ENCODE data around the gene STIMATE. TPM values are rescaled to one million over a fixed set of nuclear protein-coding genes. Genes with fewer than 3 reads are reported as not detected.

Gene STIMATE
- total and polyA plus RNA-seq, 2 donors from 2014 or later: 21.4 to 23.3 TPM

- no peaks in the 10 kb centered on the region for H3K27me3 ChIP-seq (ENCODE audit: control insufficient read depth, insufficient read depth, low read length)
- TF ChIP-seq CTCF (IDR thresholded peaks at IDR 0.05; ENCODE audit: borderline replicate concordance, extremely low read depth, insufficient read depth): no peak
- peaks cover 0 to 23% (median 19%) of the 10 kb centered on the region in 3 donors for H3K36me3 ChIP-seq (ENCODE audit: control insufficient read depth in 2 of 3, insufficient read depth in 3 of 3, low read length in 3 of 3)
- DNase-seq: peak in 1 of 5 donors; percentile 20
- H3K9me3 ChIP-seq (ENCODE audit: control insufficient read depth in 2 of 3, insufficient read depth in 1 of 3, low read length in 3 of 3): no peaks in the 10 kb centered on the region
- H3K4me1 ChIP-seq (ENCODE audit: control insufficient read depth in 2 of 3, insufficient read depth in 2 of 3, low read depth in 1 of 3, low read length in 3 of 3): no peaks in the 10 kb centered on the region
- FAIRE-seq: no peak
- no peak overlapping the region for H3K9ac ChIP-seq (ENCODE audit: low read length in 3 of 3)
- no peak overlapping the region for H3K4me3 ChIP-seq (ENCODE audit: low read length in 3 of 3)
- H3K27ac ChIP-seq (ENCODE audit: low read depth in 2 of 2, low read length in 2 of 2): no peak overlapping the region
- intact Hi-C loops (cut with DNase I): no loop called here
Observed at GRCh38 chr3:52838561-52839267, 58.6 kb downstream of the STIMATE start.

- Histone ChIP-seq H3K9me3 (ENCODE audit: control insufficient read depth in 2 of 3, insufficient read depth in 1 of 3, low read length in 3 of 3) (no peaks in the 10 kb centered on the region), H3K27me3 (ENCODE audit: control insufficient read depth, insufficient read depth, low read length) (no peaks in the 10 kb centered on the region), H3K4me3 (ENCODE audit: low read length in 3 of 3) (no peak overlapping the region), H3K36me3 (ENCODE audit: control insufficient read depth in 2 of 3, insufficient read depth in 3 of 3, low read length in 3 of 3) (peaks cover 0 to 15% (median 12%) of the 10 kb centered on the region in 3 donors), H3K9ac (ENCODE audit: low read length in 3 of 3) (no peak overlapping the region), H3K4me1 (ENCODE audit: control insufficient read depth in 2 of 3, insufficient read depth in 2 of 3, low read depth in 1 of 3, low read length in 3 of 3) (no peaks in the 10 kb centered on the region), H3K27ac (ENCODE audit: low read depth in 2 of 2, low read length in 2 of 2) (no peak overlapping the region)
- FAIRE-seq: no peak
- DNase-seq: peak in 1 of 5 donors; percentile 32
- no peak for TF ChIP-seq CTCF (IDR thresholded peaks at IDR 0.05; ENCODE audit: borderline replicate concordance, extremely low read depth, insufficient read depth)
- intact Hi-C loops (cut with DNase I): no loop called here
Observed at GRCh38 chr3:52836986-52837385, 60.4 kb downstream of the STIMATE start.

- H3K27me3 ChIP-seq (ENCODE audit: control insufficient read depth, insufficient read depth, low read length): no peaks in the 10 kb centered on the region
- no peak for TF ChIP-seq CTCF (IDR thresholded peaks at IDR 0.05; ENCODE audit: borderline replicate concordance, extremely low read depth, insufficient read depth)
- intact Hi-C loops (cut with DNase I): no loop called here
- no peak overlapping the region for H3K4me3 ChIP-seq (ENCODE audit: low read length in 3 of 3)
- H3K27ac ChIP-seq (ENCODE audit: low read depth in 2 of 2, low read length in 2 of 2): no peak overlapping the region
- H3K4me1 ChIP-seq (ENCODE audit: control insufficient read depth in 2 of 3, insufficient read depth in 2 of 3, low read depth in 1 of 3, low read length in 3 of 3): no peaks in the 10 kb centered on the region
- H3K9me3 ChIP-seq (ENCODE audit: control insufficient read depth in 2 of 3, insufficient read depth in 1 of 3, low read length in 3 of 3): no peaks in the 10 kb centered on the region
- DNase-seq (no peak), FAIRE-seq (no peak)
- H3K9ac ChIP-seq (ENCODE audit: low read length in 3 of 3): no peak overlapping the region
- H3K36me3 ChIP-seq (ENCODE audit: control insufficient read depth in 2 of 3, insufficient read depth in 3 of 3, low read length in 3 of 3): peaks cover 0 to 10% (median 7%) of the 10 kb centered on the region in 3 donors
Observed at GRCh38 chr3:52836471-52836845, 60.9 kb downstream of the STIMATE start.

Data from kidney (tissue), 14 donors.